Neural cell (in vitro differentiated cells): ENCODE results near the gene E2F1. TPM values are rescaled to one million over a fixed set of nuclear protein-coding genes. Genes with fewer than 3 reads are reported as not detected.

Experiments
- H2AFZ ChIP-seq: fragments of 200-600, 300-800 bp; sonication (generic), shearing (Covaris generic); 2 replicates; pipeline ENCODE4 v1.6.0; 2014; ENCODE audit warnings: low read depth, mild to moderate bottlenecking, antibody characterized with exemption, low read length, moderate library complexity
- H3F3A ChIP-seq: fragments of 200-600 bp; shearing (Covaris generic); 2 replicates; pipeline ENCODE4 v1.6.1; 2016; ENCODE audit warnings: mild to moderate bottlenecking, moderate library complexity, mixed read lengths, antibody characterized with exemption, low read length; ENCODE audit not compliant: insufficient read depth, poor library complexity, severe bottlenecking
- H3K27ac ChIP-seq: fragments of 200-600, 300-800 bp; sonication (generic), shearing (Covaris generic); 2 replicates; pipeline ENCODE4 v1.5.1; 2014; ENCODE audit warnings: mild to moderate bottlenecking, low read length, moderate library complexity
- H3K27me3 ChIP-seq: fragments of 300-800, 200-600 bp; sonication (generic), shearing (Covaris generic); 2 replicates; pipeline ENCODE4 v1.6.0; 2014; ENCODE audit warnings: mild to moderate bottlenecking, low read depth, low read length, moderate library complexity; ENCODE audit not compliant: insufficient read depth
- H3K36me3 ChIP-seq: fragments of 300-800, 200-600 bp; sonication (generic), shearing (Covaris generic); 2 replicates; pipeline ENCODE4 v1.5.1; 2014; ENCODE audit warnings: mild to moderate bottlenecking, antibody characterized with exemption, low read length, moderate library complexity; ENCODE audit not compliant: insufficient read depth
- H3K4me2 ChIP-seq: fragments of 300-800, 200-600 bp; sonication (generic), shearing (Covaris generic); 2 replicates; pipeline ENCODE4 v1.6.0; 2014; ENCODE audit warnings: mild to moderate bottlenecking, low read length
- H3K4me3 ChIP-seq: fragments of 300-800, 200-600 bp; sonication (generic), shearing (Covaris generic); 2 replicates; pipeline ENCODE4 v1.5.1; 2014; ENCODE audit warnings: mild to moderate bottlenecking, low read length, moderate library complexity
- H3K79me2 ChIP-seq: fragments of 200-600 bp; shearing (Covaris generic); replicated peaks from 2 replicates; pipeline ENCODE4 v1.6.0; 2014; ENCODE audit warnings: mild to moderate bottlenecking, low read length, moderate library complexity; ENCODE audit not compliant: insufficient read depth
- H3K9ac ChIP-seq: fragments of 300-800, 200-600 bp; sonication (generic), shearing (Covaris generic); 2 replicates; pipeline ENCODE4 v1.6.1; 2016; ENCODE audit warnings: mild to moderate bottlenecking, low read length, mixed read lengths
- H3K9me2 ChIP-seq: fragments of 200-600 bp; shearing (Covaris generic); 2 replicates; pipeline ENCODE4 v1.6.1; 2016; ENCODE audit warnings: mild to moderate bottlenecking, low read length, mixed read lengths; ENCODE audit not compliant: insufficient read depth
- H3K9me3 ChIP-seq: fragments of 200-600, 300-800 bp; sonication (generic), shearing (Covaris generic); 2 replicates; pipeline ENCODE4 v1.6.1; 2016; ENCODE audit warnings: mild to moderate bottlenecking, mixed run types, low read length, moderate library complexity, mixed read lengths
- H4K20me1 ChIP-seq: fragments of 200-600 bp; shearing (Covaris generic); 2 replicates; pipeline ENCODE4 v1.6.1; 2016; ENCODE audit warnings: mild to moderate bottlenecking, mixed run types; ENCODE audit not compliant: insufficient read depth
- CTCF ChIP-seq: fragments of 450-650 bp; IDR thresholded peaks from 2 replicates; pipeline ENCODE4 v1.5.1; 2014; ENCODE audit warnings: antibody characterized with exemption, mild to moderate bottlenecking, moderate library complexity; ENCODE audit not compliant: poor library complexity, severe bottlenecking
- EP300 ChIP-seq: fragments of 450-650 bp; conservative IDR thresholded peaks from 2 replicates; pipeline ENCODE4 v1.6.1; 2014; ENCODE audit warnings: antibody characterized with exemption, mild to moderate bottlenecking, moderate library complexity; ENCODE audit not compliant: poor library complexity, severe bottlenecking
- EZH2 ChIP-seq: fragments of 200-600, 300-800 bp; shearing (Covaris generic), sonication (generic); IDR thresholded peaks from 2 replicates; pipeline ENCODE4 v1.6.1; 2014; ENCODE audit warnings: antibody characterized with exemption, low read length, borderline replicate concordance, mild to moderate bottlenecking; ENCODE audit not compliant: insufficient read depth, poor library complexity, severe bottlenecking
- MXI1 ChIP-seq: fragments of 450-650 bp; conservative IDR thresholded peaks from 2 replicates; pipeline ENCODE4 v1.6.1; 2014; ENCODE audit warnings: antibody characterized with exemption, mild to moderate bottlenecking; ENCODE audit not compliant: poor library complexity, severe bottlenecking
- POLR2AphosphoS5 ChIP-seq: IDR thresholded peaks from 2 replicates; pipeline ENCODE4 v1.6.1; 2012
- RAD21 ChIP-seq: fragments of 450-650 bp; conservative IDR thresholded peaks from 2 replicates; pipeline ENCODE4 v1.6.1; 2014; ENCODE audit warnings: antibody characterized with exemption, mild to moderate bottlenecking, moderate library complexity
- REST ChIP-seq: IDR thresholded peaks from 2 replicates; pipeline ENCODE4 v1.6.1; 2012; ENCODE audit warnings: borderline replicate concordance
- SMC3 ChIP-seq: fragments of 450-650 bp; conservative IDR thresholded peaks from 2 replicates; pipeline ENCODE4 v1.6.1; 2014; ENCODE audit warnings: antibody characterized with exemption, mild to moderate bottlenecking, moderate library complexity; ENCODE audit not compliant: poor library complexity
- TAF1 ChIP-seq: IDR thresholded peaks from 2 replicates; pipeline ENCODE4 v1.6.1; 2012; ENCODE audit warnings: low read depth
- polyA plus RNA-seq: library from polyadenylated mRNA; depleted of rRNA; stranded (reverse); fragments of >200 nt; gene quantifications from 2 replicates; pipeline ENCODE4 v1.2.3, GENCODE V29; 2014

Gene E2F1
- polyA plus RNA-seq, 1 donor from 2014 or later: 2.3 TPM

GRCh38 chr20:33681288-33681687 lies 4.9 kb downstream of the E2F1 start:
- Histone ChIP-seq H3K9me2 (no peaks in the 10 kb centered on the region), H3K9ac (no peak overlapping the region), H3K27ac (no peak overlapping the region), H4K20me1 (no peaks in the 10 kb centered on the region), H3F3A (no peaks in the 10 kb centered on the region), H3K36me3 (no peaks in the 10 kb centered on the region), H3K4me2 (no peak overlapping the region), H3K27me3 (no peaks in the 10 kb centered on the region), H3K9me3 (no peaks in the 10 kb centered on the region), H3K79me2 (peaks cover 10% of the 10 kb centered on the region), H2AFZ (no peak overlapping the region), H3K4me3 (no peak overlapping the region)
- no peak for TF ChIP-seq TAF1

GRCh38 chr20:33680686-33681085 lies 5.5 kb downstream of the E2F1 start:
- Histone ChIP-seq H2AFZ (no peak overlapping the region), H3K9ac (no peak overlapping the region), H3K27me3 (no peaks in the 10 kb centered on the region), H3K4me2 (no peak overlapping the region), H3F3A (no peaks in the 10 kb centered on the region), H3K9me2 (no peaks in the 10 kb centered on the region), H4K20me1 (no peaks in the 10 kb centered on the region), H3K9me3 (no peaks in the 10 kb centered on the region), H3K36me3 (no peaks in the 10 kb centered on the region), H3K79me2 (peaks cover 10% of the 10 kb centered on the region), H3K27ac (no peak overlapping the region), H3K4me3 (no peak overlapping the region)
- no peak for TF ChIP-seq CTCF
- TF ChIP-seq TAF1: no peak
- no peak for TF ChIP-seq MXI1
- TF ChIP-seq EP300: no peak
- TF ChIP-seq REST: no peak
- no peak for TF ChIP-seq EZH2
- TF ChIP-seq SMC3: no peak
- TF ChIP-seq RAD21: no peak
- no peak for TF ChIP-seq POLR2AphosphoS5
